ENCODE results near the gene SEC24B.
"Not testable (repeated sequence)": the region's sequence is repeated elsewhere in the genome, so short reads cannot be mapped to it uniquely, and the experiment has no call there.

SEC24B gene

GRCh38 chr4:109579997-109580396 lies 146.4 kb downstream of the SEC24B start:
- DNase-seq (ENCODE audit: low read depth): not testable (repeated sequence)

GRCh38 chr4:109588176-109588575 lies 154.6 kb downstream of the SEC24B start:
- peak; percentile 57 for DNase-seq (ENCODE audit: low read depth)

DNA sequence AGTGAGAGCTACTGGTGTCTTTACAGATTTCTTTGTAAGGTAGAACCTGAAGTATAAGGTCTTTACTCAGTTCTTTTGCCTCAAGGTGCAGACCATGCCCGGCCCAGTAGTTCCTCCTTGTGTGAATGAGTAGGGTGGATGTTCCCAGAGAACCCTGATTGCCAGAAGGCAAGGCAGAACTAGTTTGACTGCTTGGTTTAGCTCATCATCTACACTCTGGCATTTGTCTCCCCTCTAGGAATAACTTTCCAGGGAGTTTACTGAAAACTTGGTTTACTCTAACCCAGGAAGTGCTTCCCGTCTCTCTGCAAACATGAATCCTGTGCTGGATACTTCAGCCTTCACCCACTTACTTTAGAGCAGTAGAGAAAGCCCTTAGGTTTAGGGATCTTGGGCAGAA lies 155.5 kb downstream of the SEC24B start:
- no peak for DNase-seq (ENCODE audit: low read depth)

GRCh38 chr4:109589605-109590004 lies 156.0 kb downstream of the SEC24B start:
- no peak for DNase-seq (ENCODE audit: low read depth)
